Lower leg skin (tissue), 4 donors: ENCODE results near the gene MGAT4A. TPM values are rescaled to one million over a fixed set of nuclear protein-coding genes. Genes with fewer than 3 reads are reported as not detected.

Experiments used
- DNase-seq, 2 donors: peaks; one replicate each; pipeline ENCODE4 v3.0.0-alpha.2; 2019; ENCODE audit warnings: low spot score in 2 of 2
- H3K4me3 ChIP-seq: fragments of 200-600 bp; sonication (generic); 2 replicates; pipeline ENCODE4 v1.5.1; 2017; ENCODE audit warnings: mild to moderate bottlenecking, low read depth; ENCODE audit not compliant: poor library complexity, severe bottlenecking
- POLR2A ChIP-seq, 2 donors: fragments of 450-650 bp; IDR thresholded peaks; one replicate each; pipeline ENCODE4 v1.6.1; 2016 to 2017; ENCODE audit warnings: antibody characterized with exemption in 2 of 2, mild to moderate bottlenecking in 1 of 2, moderate library complexity in 1 of 2
- WGBS, 2 donors: methylation state at CpG; one replicate each; pipeline ENCODE4 v1.1.5; 2018; 5-methylcytosine and 5-hydroxymethylcytosine counted together
- intact Hi-C: fragments of 100-400 bp; cut with DNase I; formaldehyde crosslinking; loops from one replicate; pipeline ENCODE4 v1.15.0; 2023; ENCODE audit warnings: low total_unique reads
- total RNA-seq, 4 donors: library from RNA; depleted of rRNA; stranded (reverse); fragments of >200 nt; gene quantifications; one replicate each; pipeline ENCODE4 v1.1.0, GENCODE V29; 2016
- TF ChIP-seq, protein P1 (sequence below), 3 donors: fragments of 450-650 bp; IDR thresholded peaks; one replicate each; pipeline ENCODE4 v1.5.1; 2016; ENCODE audit warnings: antibody characterized with exemption in 3 of 3, mild to moderate bottlenecking in 3 of 3, moderate library complexity in 2 of 3

Gene MGAT4A
- total RNA-seq, 4 donors from 2014 or later = 7.3 to 24.9 (median 14.2) TPM

DNA sequence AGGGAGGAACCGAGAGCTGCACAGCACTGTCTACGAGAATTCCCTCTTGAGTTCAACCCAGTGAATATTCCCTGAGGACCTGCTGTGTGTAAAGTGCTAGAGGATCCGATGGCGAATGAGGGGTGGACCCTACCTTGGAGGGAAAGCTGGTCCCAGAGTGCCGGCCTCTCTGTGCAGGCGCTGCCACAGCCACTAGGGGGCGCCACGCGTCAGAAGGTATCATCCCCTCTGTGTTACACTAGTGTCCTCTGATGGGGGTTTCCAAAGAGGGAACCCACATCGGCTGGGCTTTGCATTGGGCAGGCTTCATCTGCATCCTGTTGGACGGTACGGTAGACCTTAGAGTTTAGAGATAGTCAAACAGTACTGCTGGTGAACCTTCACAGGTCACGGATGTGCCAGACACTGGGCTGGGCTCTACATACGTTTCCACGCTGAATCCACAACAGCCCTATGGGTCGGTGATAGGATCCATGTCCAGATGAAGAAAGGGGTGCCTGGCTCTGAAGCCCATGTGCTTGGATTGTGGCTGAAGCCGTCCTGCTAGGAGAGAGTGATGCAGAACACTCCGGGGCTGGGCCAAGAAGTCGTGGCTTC, 161.6 kb downstream of the MGAT4A start:
- 73 to 74% methylated on average over 19 of the region's 19 CpGs for WGBS, 2 donors
- no peak for DNase-seq
- no peak overlapping the region for H3K4me3 ChIP-seq
- TF ChIP-seq, protein P1, sequence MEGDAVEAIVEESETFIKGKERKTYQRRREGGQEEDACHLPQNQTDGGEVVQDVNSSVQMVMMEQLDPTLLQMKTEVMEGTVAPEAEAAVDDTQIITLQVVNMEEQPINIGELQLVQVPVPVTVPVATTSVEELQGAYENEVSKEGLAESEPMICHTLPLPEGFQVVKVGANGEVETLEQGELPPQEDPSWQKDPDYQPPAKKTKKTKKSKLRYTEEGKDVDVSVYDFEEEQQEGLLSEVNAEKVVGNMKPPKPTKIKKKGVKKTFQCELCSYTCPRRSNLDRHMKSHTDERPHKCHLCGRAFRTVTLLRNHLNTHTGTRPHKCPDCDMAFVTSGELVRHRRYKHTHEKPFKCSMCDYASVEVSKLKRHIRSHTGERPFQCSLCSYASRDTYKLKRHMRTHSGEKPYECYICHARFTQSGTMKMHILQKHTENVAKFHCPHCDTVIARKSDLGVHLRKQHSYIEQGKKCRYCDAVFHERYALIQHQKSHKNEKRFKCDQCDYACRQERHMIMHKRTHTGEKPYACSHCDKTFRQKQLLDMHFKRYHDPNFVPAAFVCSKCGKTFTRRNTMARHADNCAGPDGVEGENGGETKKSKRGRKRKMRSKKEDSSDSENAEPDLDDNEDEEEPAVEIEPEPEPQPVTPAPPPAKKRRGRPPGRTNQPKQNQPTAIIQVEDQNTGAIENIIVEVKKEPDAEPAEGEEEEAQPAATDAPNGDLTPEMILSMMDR (IDR thresholded peaks at IDR 0.05) = peak in 1 of 3 donors; percentile 34
- no peak for TF ChIP-seq POLR2A (IDR thresholded peaks at IDR 0.05)
- intact Hi-C loops = no loop called here

Other genes starting within 250 kb of the MGAT4A start
- 10 to 100 TPM; 14.3 to 31.3 (median 29.0) TPM for gene COA5, start 122.6 kb downstream of the MGAT4A start, total RNA-seq
- gene UNC50, start 122.5 kb downstream of the MGAT4A start, total RNA-seq = 10 to 100 TPM; 38.1 to 52.0 (median 44.2) TPM
- 10 to 100 TPM; 10.9 to 22.6 (median 14.0) TPM for gene CRACDL, start 205.1 kb upstream of the MGAT4A start, total RNA-seq